ENCODE measurements around the gene NEBL.

Gene NEBL

GRCh38 chr10:20856484-20856883 lies 40.6 kb downstream of the NEBL start:
- H3K4me3 ChIP-seq (replicated peaks; ENCODE audit: low read depth, low read length), result no peak overlapping the region

GRCh38 chr10:20855398-20856038 lies 41.6 kb downstream of the NEBL start:
- TF ChIP-seq CTCF (IDR thresholded peaks at IDR 0.05; ENCODE audit: insufficient read depth, low read length, poor library complexity, severe bottlenecking), result peak; percentile 10
- DNase-seq (ENCODE audit: extremely low read depth, insufficient read length), result no peak
- Histone ChIP-seq H3K4me3 (replicated peaks; ENCODE audit: low read depth, low read length) (no peak overlapping the region), H3K36me3 (ENCODE audit: control insufficient read depth, insufficient read depth, low read length) (no peaks in the 10 kb centered on the region), H3K27me3 (replicated peaks; ENCODE audit: control insufficient read depth, insufficient read depth, low read length) (no peaks in the 10 kb centered on the region)

More at GRCh38 chr10:20856484-20856883, 40.6 kb downstream of the NEBL start:
- no peak for DNase-seq (ENCODE audit: extremely low read depth, insufficient read length)
- TF ChIP-seq CTCF (IDR thresholded peaks at IDR 0.05; ENCODE audit: insufficient read depth, low read length, poor library complexity, severe bottlenecking), result no peak
- Histone ChIP-seq H3K36me3 (ENCODE audit: control insufficient read depth, insufficient read depth, low read length) (no peaks in the 10 kb centered on the region), H3K27me3 (replicated peaks; ENCODE audit: control insufficient read depth, insufficient read depth, low read length) (no peaks in the 10 kb centered on the region)

GRCh38 chr10:20853276-20853675 lies 43.8 kb downstream of the NEBL start:
- no peak for DNase-seq (ENCODE audit: extremely low read depth, insufficient read length)
- Histone ChIP-seq H3K36me3 (ENCODE audit: control insufficient read depth, insufficient read depth, low read length) (no peaks in the 10 kb centered on the region), H3K27me3 (replicated peaks; ENCODE audit: control insufficient read depth, insufficient read depth, low read length) (no peaks in the 10 kb centered on the region), H3K4me3 (replicated peaks; ENCODE audit: low read depth, low read length) (no peak overlapping the region)
- no peak for TF ChIP-seq CTCF (IDR thresholded peaks at IDR 0.05; ENCODE audit: insufficient read depth, low read length, poor library complexity, severe bottlenecking)

GRCh38 chr10:20852303-20852702 lies 44.8 kb downstream of the NEBL start:
- no peak for TF ChIP-seq CTCF (IDR thresholded peaks at IDR 0.05; ENCODE audit: insufficient read depth, low read length, poor library complexity, severe bottlenecking)

GRCh38 chr10:20847512-20847911 lies 49.6 kb downstream of the NEBL start:
- no peak for TF ChIP-seq CTCF (IDR thresholded peaks at IDR 0.05; ENCODE audit: insufficient read depth, low read length, poor library complexity, severe bottlenecking)
- no peak for DNase-seq (ENCODE audit: extremely low read depth, insufficient read length)
- no peaks in the 10 kb centered on the region for H3K27me3 ChIP-seq (replicated peaks; ENCODE audit: control insufficient read depth, insufficient read depth, low read length)
- no peaks in the 10 kb centered on the region for H3K36me3 ChIP-seq (ENCODE audit: control insufficient read depth, insufficient read depth, low read length)
- H3K4me3 ChIP-seq (replicated peaks; ENCODE audit: low read depth, low read length), result no peak overlapping the region

More at GRCh38 chr10:20852303-20852702, 44.8 kb downstream of the NEBL start:
- DNase-seq (ENCODE audit: extremely low read depth, insufficient read length), result no peak
- no peak overlapping the region for H3K4me3 ChIP-seq (replicated peaks; ENCODE audit: low read depth, low read length)
- no peaks in the 10 kb centered on the region for H3K27me3 ChIP-seq (replicated peaks; ENCODE audit: control insufficient read depth, insufficient read depth, low read length)
- H3K36me3 ChIP-seq (ENCODE audit: control insufficient read depth, insufficient read depth, low read length), result no peaks in the 10 kb centered on the region

- no peak for TF ChIP-seq CTCF (IDR thresholded peaks at IDR 0.05; ENCODE audit: insufficient read depth, low read length, poor library complexity, severe bottlenecking)
- Histone ChIP-seq H3K27me3 (replicated peaks; ENCODE audit: control insufficient read depth, insufficient read depth, low read length) (no peaks in the 10 kb centered on the region), H3K4me3 (replicated peaks; ENCODE audit: low read depth, low read length) (no peak overlapping the region), H3K36me3 (ENCODE audit: control insufficient read depth, insufficient read depth, low read length) (no peaks in the 10 kb centered on the region)
- DNase-seq (ENCODE audit: extremely low read depth, insufficient read length), result no peak
Observed at GRCh38 chr10:20846263-20846662, 50.8 kb downstream of the NEBL start.

All from GM06990 (cell line).